Esophagus muscularis mucosa (tissue), 4 donors: Measurements from ENCODE around the gene OR2T1. TPM values are rescaled to one million over a fixed set of nuclear protein-coding genes. Genes with fewer than 3 reads are reported as not detected.
"Not testable (repeated sequence)": the region's sequence is repeated elsewhere in the genome, so short reads cannot be mapped to it uniquely, and the experiment has no call there.

Source experiments
- DNase-seq: peaks from one replicate; pipeline ENCODE4 v3.0.0-alpha.2; 2017; ENCODE audit errors: extremely low spot score
- H3K27ac ChIP-seq, 4 donors: fragments of 200-600 bp; sonication (generic); replicated peaks in 1 of 4; 1 replicate in 3 of 4; 2 replicates in 1 of 4; pipeline ENCODE4 v1.5.1; 2016 to 2019; ENCODE audit warnings: mild to moderate bottlenecking in 1 of 4
- H3K27me3 ChIP-seq, 4 donors: fragments of 200-600 bp; sonication (generic); one replicate each; pipeline versions ENCODE4 v1.5.1 to v1.6.0; 2016 to 2019
- H3K36me3 ChIP-seq, 4 donors: fragments of 200-600 bp; sonication (generic); one replicate each; pipeline ENCODE4 v1.5.1; 2016 to 2019
- H3K4me1 ChIP-seq, 4 donors: fragments of 200-600 bp; sonication (generic); one replicate each; pipeline ENCODE4 v1.5.1; 2016 to 2019
- H3K4me3 ChIP-seq, 4 donors: fragments of 200-600 bp; sonication (generic); 1 replicate in 2 of 4; 2 replicates in 2 of 4; pipeline ENCODE4 v1.5.1; 2016 to 2019; ENCODE audit warnings: mild to moderate bottlenecking in 4 of 4, moderate library complexity in 1 of 4
- H3K9me3 ChIP-seq, 4 donors: fragments of 200-600 bp; sonication (generic); 1 replicate in 3 of 4; 2 replicates in 1 of 4; pipeline ENCODE4 v1.5.1; 2016 to 2019
- EP300 ChIP-seq: sonication (generic); formaldehyde crosslinking; IDR thresholded peaks from one replicate; pipeline ENCODE4 v1.6.1; 2017; ENCODE audit warnings: antibody characterized with exemption
- POLR2A ChIP-seq: fragments of 450-650 bp; IDR thresholded peaks from one replicate; pipeline ENCODE4 v1.6.1; 2017; ENCODE audit warnings: antibody characterized with exemption, moderate library complexity, mild to moderate bottlenecking, low read depth
- POLR2AphosphoS5 ChIP-seq, 2 donors: sonication (generic); formaldehyde crosslinking; IDR thresholded peaks; one replicate each; pipeline ENCODE4 v1.6.1; 2017; ENCODE audit warnings: antibody characterized with exemption in 2 of 2
- WGBS: methylation state at CpG from one replicate; pipeline ENCODE4 v1.1.5; 2018; 5-methylcytosine and 5-hydroxymethylcytosine counted together
- intact Hi-C: fragments of 100-400 bp; cut with DNase I; formaldehyde crosslinking; loops from one replicate; pipeline ENCODE4 v1.15.1; 2023
- total RNA-seq, 4 donors: library from RNA; depleted of rRNA; stranded (reverse); fragments of >200 nt; gene quantifications; one replicate each; pipeline versions ENCODE4 v1.1.0 to v1.2.1, GENCODE V29; 2016
- TF ChIP-seq, protein P1 (sequence below), 3 experiments: fragments of 200-600 bp in 2 of 3; fragments of 450-650 bp in 1 of 3; sonication (generic) in 2 of 3; IDR thresholded peaks; one replicate each; pipeline ENCODE4 v1.5.1; 2017 to 2019; ENCODE audit warnings: antibody characterized with exemption in 3 of 3, mild to moderate bottlenecking in 2 of 3, moderate library complexity in 1 of 3

Gene OR2T1
- total RNA-seq, 4 donors from 2014 or later: not detected

DNA sequence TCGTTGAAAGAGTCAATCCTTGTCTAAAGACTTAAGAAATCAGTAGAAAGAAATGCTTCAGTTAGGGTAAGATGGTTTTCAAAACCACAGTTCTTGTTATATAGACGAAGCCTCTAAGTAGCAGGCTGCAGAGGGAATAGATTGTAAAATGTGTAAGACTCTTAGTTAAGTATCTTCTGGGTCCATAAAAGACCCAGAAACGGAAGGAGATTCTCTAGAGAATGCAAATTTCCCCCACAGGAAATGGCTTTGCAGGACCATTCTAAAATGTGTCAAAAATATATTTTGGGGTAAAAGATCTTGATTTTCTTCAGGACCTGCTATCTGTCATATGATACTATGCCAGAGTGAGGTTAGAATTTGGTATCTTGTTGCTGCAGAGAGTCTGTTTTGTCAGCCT, 13.4 kb downstream of the OR2T1 start:
- Histone ChIP-seq H3K27ac (no peak overlapping the region), H3K4me3 (no peak overlapping the region), H3K27me3 (no peaks in the 10 kb centered on the region), H3K36me3 (no peaks in the 10 kb centered on the region), H3K4me1 (no peaks in the 10 kb centered on the region), H3K9me3 (peaks cover 0 to 3% (median 0%) of the 10 kb centered on the region in 4 donors)
- DNase-seq: no peak
- TF ChIP-seq, protein P1, sequence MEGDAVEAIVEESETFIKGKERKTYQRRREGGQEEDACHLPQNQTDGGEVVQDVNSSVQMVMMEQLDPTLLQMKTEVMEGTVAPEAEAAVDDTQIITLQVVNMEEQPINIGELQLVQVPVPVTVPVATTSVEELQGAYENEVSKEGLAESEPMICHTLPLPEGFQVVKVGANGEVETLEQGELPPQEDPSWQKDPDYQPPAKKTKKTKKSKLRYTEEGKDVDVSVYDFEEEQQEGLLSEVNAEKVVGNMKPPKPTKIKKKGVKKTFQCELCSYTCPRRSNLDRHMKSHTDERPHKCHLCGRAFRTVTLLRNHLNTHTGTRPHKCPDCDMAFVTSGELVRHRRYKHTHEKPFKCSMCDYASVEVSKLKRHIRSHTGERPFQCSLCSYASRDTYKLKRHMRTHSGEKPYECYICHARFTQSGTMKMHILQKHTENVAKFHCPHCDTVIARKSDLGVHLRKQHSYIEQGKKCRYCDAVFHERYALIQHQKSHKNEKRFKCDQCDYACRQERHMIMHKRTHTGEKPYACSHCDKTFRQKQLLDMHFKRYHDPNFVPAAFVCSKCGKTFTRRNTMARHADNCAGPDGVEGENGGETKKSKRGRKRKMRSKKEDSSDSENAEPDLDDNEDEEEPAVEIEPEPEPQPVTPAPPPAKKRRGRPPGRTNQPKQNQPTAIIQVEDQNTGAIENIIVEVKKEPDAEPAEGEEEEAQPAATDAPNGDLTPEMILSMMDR (IDR thresholded peaks at IDR 0.05): no peak
- TF ChIP-seq POLR2A: no peak
- no peak for TF ChIP-seq POLR2AphosphoS5 (IDR thresholded peaks at IDR 0.05)
- no peak for TF ChIP-seq EP300
- WGBS: 54% methylated on average over 3 of the region's 3 CpGs
- intact Hi-C loops: no loop called here

DNA sequence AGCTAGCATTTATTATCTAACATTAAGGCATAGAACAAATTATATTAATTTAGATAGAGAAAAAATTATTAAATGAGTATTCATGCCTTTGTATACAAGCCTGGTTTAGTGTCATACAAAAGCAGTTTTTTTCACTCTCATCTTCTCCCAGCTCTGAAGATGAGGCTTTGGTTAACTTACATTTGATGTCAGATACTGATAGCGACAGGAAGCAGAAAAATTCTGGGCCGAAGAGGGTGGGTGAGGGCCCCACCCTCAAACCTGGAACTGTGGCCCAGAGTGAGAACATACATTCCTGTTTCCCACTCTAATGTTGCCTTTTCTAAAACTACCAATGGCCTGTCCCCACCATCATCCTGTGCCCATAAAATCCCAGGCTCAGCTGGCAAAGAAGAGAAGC, 15.0 kb downstream of the OR2T1 start:
- Histone ChIP-seq H3K4me3 (no peak overlapping the region), H3K27me3 (no peaks in the 10 kb centered on the region), H3K9me3 (peaks cover 0 to 6% (median 0%) of the 10 kb centered on the region in 4 donors), H3K27ac (no peak overlapping the region), H3K36me3 (no peaks in the 10 kb centered on the region), H3K4me1 (no peaks in the 10 kb centered on the region)
- WGBS: 63% methylated on average over 2 of the region's 2 CpGs
- DNase-seq: no peak
- intact Hi-C loops: no loop called here
- TF ChIP-seq POLR2A: no peak
- TF ChIP-seq, protein P1 (IDR thresholded peaks at IDR 0.05): no peak
- TF ChIP-seq POLR2AphosphoS5 (IDR thresholded peaks at IDR 0.05): no peak
- TF ChIP-seq EP300: no peak

DNA sequence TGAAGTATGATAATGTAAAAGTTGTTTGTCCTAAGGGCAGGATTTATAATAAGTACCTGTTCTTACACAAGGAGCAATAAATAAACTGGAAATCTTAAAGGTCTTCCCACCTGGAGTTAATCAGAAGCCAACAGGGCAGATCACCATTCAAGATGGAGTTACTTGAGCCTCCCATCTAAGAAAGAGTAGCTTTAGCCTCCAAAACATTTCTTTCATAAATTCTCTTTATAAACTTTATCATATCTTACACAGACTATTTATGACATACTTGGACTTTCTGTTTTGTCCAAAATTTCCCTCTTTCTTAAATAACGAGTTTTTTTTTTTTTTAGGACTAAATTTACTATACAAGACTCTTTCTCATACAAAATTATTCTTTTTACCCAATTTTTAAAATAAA, 18.5 kb downstream of the OR2T1 start:
- WGBS: 27% methylated on average over 1 of the region's 1 CpG
- intact Hi-C loops: no loop called here
- Histone ChIP-seq H3K36me3 (no peaks in the 10 kb centered on the region), H3K9me3 (peaks cover 0 to 6% (median 0%) of the 10 kb centered on the region in 4 donors), H3K4me1 (no peaks in the 10 kb centered on the region), H3K27ac (no peak overlapping the region), H3K27me3 (no peaks in the 10 kb centered on the region), H3K4me3 (no peak overlapping the region)
- no peak for TF ChIP-seq POLR2AphosphoS5 (IDR thresholded peaks at IDR 0.05)
- TF ChIP-seq, protein P1 (IDR thresholded peaks at IDR 0.05): no peak
- no peak for DNase-seq

- H3K27ac ChIP-seq, H3K4me3 ChIP-seq, DNase-seq, intact Hi-C loops, H3K27me3 ChIP-seq, H3K4me1 ChIP-seq, H3K36me3 ChIP-seq, H3K9me3 ChIP-seq: not testable (repeated sequence)
- WGBS: 54% methylated on average over 3 of the region's 3 CpGs
Measured at GRCh38 chr1:248427526-248428191, 24.8 kb downstream of the OR2T1 start.

- WGBS: 80% methylated on average over 3 of the region's 3 CpGs
- intact Hi-C loops, H3K27ac ChIP-seq, H3K4me3 ChIP-seq, H3K27me3 ChIP-seq, H3K9me3 ChIP-seq, H3K36me3 ChIP-seq, H3K4me1 ChIP-seq, DNase-seq: not testable (repeated sequence)
Measured at GRCh38 chr1:248428192-248428533, 25.3 kb downstream of the OR2T1 start.

DNA sequence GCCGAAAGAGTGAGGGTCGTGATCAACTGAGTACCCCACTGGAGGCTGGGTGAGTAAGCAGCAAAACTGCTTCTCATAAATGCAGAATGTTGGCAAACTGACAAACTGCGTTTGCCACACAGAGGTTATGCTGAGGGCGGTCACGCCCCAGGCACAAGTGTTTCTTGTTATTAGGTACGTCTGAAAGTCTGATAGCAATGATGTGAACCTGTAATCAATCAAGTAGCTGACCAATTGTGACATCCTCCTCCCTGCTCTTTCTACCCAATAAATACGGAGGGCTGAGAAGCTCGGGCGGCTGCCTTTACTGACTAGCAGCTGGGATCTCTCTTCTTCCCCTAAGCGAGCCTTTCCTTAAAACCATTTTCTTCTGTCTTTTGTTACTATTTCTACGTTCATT, 28.8 kb downstream of the OR2T1 start:
- H3K27ac ChIP-seq, H3K9me3 ChIP-seq, DNase-seq, H3K4me1 ChIP-seq, intact Hi-C loops, H3K27me3 ChIP-seq, H3K4me3 ChIP-seq, H3K36me3 ChIP-seq: not testable (repeated sequence)
- WGBS: 76% methylated on average over 11 of the region's 11 CpGs

DNA sequence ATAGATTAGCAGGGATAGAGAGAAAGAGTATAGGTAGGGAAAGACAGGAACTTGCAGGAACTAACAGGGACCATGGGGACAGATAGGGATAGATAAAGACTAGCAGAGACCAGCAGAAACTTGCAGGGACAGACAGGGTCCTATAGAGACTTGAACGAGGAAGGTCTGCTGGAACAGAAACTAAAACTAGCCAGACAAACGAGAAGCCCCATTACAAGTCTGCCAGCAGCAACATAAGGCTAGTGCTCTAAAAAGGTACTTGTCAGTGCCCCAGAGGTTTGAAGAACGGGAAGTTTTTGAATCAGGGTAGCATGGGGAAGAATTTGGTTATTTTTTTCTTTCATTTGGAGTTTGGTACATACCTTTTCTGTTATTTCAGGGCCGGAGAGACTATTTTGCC, 29.4 kb downstream of the OR2T1 start:
- H3K27ac ChIP-seq, H3K4me1 ChIP-seq, H3K27me3 ChIP-seq, H3K4me3 ChIP-seq, H3K9me3 ChIP-seq, intact Hi-C loops, H3K36me3 ChIP-seq, DNase-seq: not testable (repeated sequence)
- WGBS: 57% methylated on average over 4 of the region's 4 CpGs

GRCh38 chr1:248433811-248434415, 31.1 kb downstream of the OR2T1 start:
- H3K4me3 ChIP-seq, intact Hi-C loops, H3K27me3 ChIP-seq, H3K4me1 ChIP-seq, DNase-seq, H3K9me3 ChIP-seq, H3K27ac ChIP-seq, H3K36me3 ChIP-seq: not testable (repeated sequence)
- 92% methylated on average over 35 of the region's 38 CpGs for WGBS

DNA sequence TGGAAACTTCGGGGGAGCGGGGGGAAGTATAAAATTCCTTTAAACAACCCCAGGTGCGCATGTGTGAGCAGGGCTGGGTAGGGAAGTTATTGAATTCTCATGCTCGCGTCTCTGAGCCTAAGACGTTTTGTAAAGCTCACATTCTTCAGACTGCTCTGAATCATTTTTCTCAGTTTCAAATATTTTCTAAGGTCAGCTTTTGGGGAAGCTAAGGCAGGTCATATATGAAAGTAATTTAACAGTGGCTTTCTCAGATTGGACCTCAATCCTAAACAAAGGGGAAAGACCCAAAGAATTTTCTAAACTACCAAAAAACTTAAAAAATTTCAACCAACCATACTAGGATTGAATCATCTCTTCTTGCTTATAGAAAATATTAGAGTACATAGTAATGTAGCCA, 32.1 kb downstream of the OR2T1 start:
- intact Hi-C loops, H3K9me3 ChIP-seq, H3K4me1 ChIP-seq, DNase-seq, H3K27ac ChIP-seq, H3K27me3 ChIP-seq, H3K4me3 ChIP-seq, H3K36me3 ChIP-seq: not testable (repeated sequence)
- WGBS: 78% methylated on average over 4 of the region's 6 CpGs
